Suprapubic skin (tissue), 4 donors: ENCODE data around the gene ADAMTS13.

Source experiments
- CTCF ChIP-seq, 2 donors: fragments of 200-600 bp in 1 of 2; fragments of 450-650 bp in 1 of 2; sonication (generic) in 1 of 2; IDR thresholded peaks; one replicate each; pipeline ENCODE4 v1.5.1; 2016 to 2019; ENCODE audit warnings: antibody characterized with exemption in 2 of 2, mild to moderate bottlenecking in 1 of 2, moderate library complexity in 1 of 2
- POLR2A ChIP-seq, 2 donors: fragments of 450-650 bp; IDR thresholded peaks; one replicate each; pipeline ENCODE4 v1.6.1; 2017; ENCODE audit warnings: antibody characterized with exemption in 2 of 2, mild to moderate bottlenecking in 2 of 2, moderate library complexity in 2 of 2
- POLR2AphosphoS5 ChIP-seq, 3 donors: sonication (generic); formaldehyde crosslinking; IDR thresholded peaks; one replicate each; pipeline ENCODE4 v1.6.1; 2017; ENCODE audit warnings: antibody characterized with exemption in 3 of 3

GRCh38 chr9:133449760-133450159 lies 27.6 kb downstream of the ADAMTS13 start:
- TF ChIP-seq POLR2AphosphoS5 (IDR thresholded peaks at IDR 0.05), result no peak
- no peak for TF ChIP-seq CTCF (IDR thresholded peaks at IDR 0.05)
- no peak for TF ChIP-seq POLR2A (IDR thresholded peaks at IDR 0.05)
